GM12878 (cell line): ENCODE data around the gene IBA57. TPM values are rescaled to one million over a fixed set of nuclear protein-coding genes. Genes with fewer than 3 reads are reported as not detected.

ENCODE experiments used
- ATAC-seq: fragments of 200-7000 bp; cut with Tn5 transposase; 3 replicates; pipeline ENCODE4 v1.9.1; 2020; ENCODE audit warnings: mild to moderate bottlenecking, moderate library complexity
- BruUV-seq: library from RNA; stranded (reverse); fragments of 400-500 nt; replicated peaks from 2 replicates; lab custom pipeline; 2021; lab: Mats Ljungman, UMichigan
- CTCF ChIA-PET: fragments of 300-600 bp; sonication (Branson Sonifier 250); formaldehyde crosslinking; extraction: SDS; loops from one replicate; lab custom pipeline; 2021; ENCODE audit warnings: inconsistent platforms; lab: Yijun Ruan, JAX
- POLR2A ChIA-PET: fragments of 350-600 bp; formaldehyde crosslinking; extraction: SDS; loops from one replicate; lab custom pipeline; 2021; ENCODE audit warnings: inconsistent platforms; lab: Charles Lee
- RAD21 ChIA-PET: fragments of 300-600 bp; sonication (Branson Sonifier 250); formaldehyde crosslinking; loops from one replicate; lab custom pipeline; 2023; ENCODE audit warnings: antibody characterized with exemption; ENCODE audit not compliant: unreplicated experiment; lab: Charles Lee
- SMC1A ChIA-PET: fragments of 300-600 bp; sonication (Branson Sonifier 250); formaldehyde crosslinking; loops from one replicate; lab custom pipeline; 2023; ENCODE audit not compliant: unreplicated experiment, uncharacterized antibody; lab: Charles Lee
- DNase-seq: peaks from one replicate; pipeline ENCODE4 v3.0.0-alpha.2; 2011; ENCODE audit warnings: low read depth, low spot score
- FAIRE-seq: peaks from 3 replicates; lab custom pipeline; 2011; peaks lifted over from hg19 to GRCh38; lab: Jason Lieb, UNC
- H2AFZ ChIP-seq: 2 replicates; pipeline ENCODE4 v1.6.0; 2011; ENCODE audit warnings: low read depth, low read length, control low read depth; ENCODE audit not compliant: control insufficient read depth
- H3K27ac ChIP-seq: 2 replicates; pipeline ENCODE4 v1.5.1; 2011; ENCODE audit warnings: control low read depth; ENCODE audit not compliant: control insufficient read depth, insufficient read depth
- H3K27me3 ChIP-seq, 2 experiments: replicated peaks in 1 of 2; 2 replicates each; pipeline versions ENCODE4 v1.6.0 to v1.6.1; 2011; ENCODE audit warnings: low read length in 1 of 2; ENCODE audit not compliant: control insufficient read depth in 2 of 2, insufficient read depth in 2 of 2
- H3K36me3 ChIP-seq, 2 experiments: 2 replicates each; pipeline ENCODE4 v1.5.1; 2011; ENCODE audit warnings: low read length in 1 of 2; ENCODE audit not compliant: control insufficient read depth in 2 of 2, insufficient read depth in 2 of 2
- H3K4me1 ChIP-seq: 2 replicates; pipeline ENCODE4 v1.6.1; 2011; ENCODE audit warnings: mild to moderate bottlenecking, low read length, moderate library complexity, mixed read lengths; ENCODE audit not compliant: control insufficient read depth, insufficient read depth
- H3K4me2 ChIP-seq: 2 replicates; pipeline ENCODE4 v1.6.0; 2011; ENCODE audit warnings: control low read depth; ENCODE audit not compliant: control insufficient read depth, insufficient read depth
- H3K4me3 ChIP-seq: fragments of 200-600 bp; sonication (generic); 2 replicates; pipeline ENCODE4 v1.5.1; 2016
- H3K79me2 ChIP-seq: 2 replicates; pipeline ENCODE4 v1.6.0; 2011; ENCODE audit warnings: low read length; ENCODE audit not compliant: control insufficient read depth, insufficient read depth
- H3K9ac ChIP-seq: 2 replicates; pipeline ENCODE4 v1.8.0; 2011; ENCODE audit warnings: low read length, control low read depth, mixed read lengths; ENCODE audit not compliant: control insufficient read depth, insufficient read depth
- H3K9me3 ChIP-seq: replicated peaks from 3 replicates; pipeline ENCODE4 v1.5.1; 2011; ENCODE audit warnings: mild to moderate bottlenecking, low read length; ENCODE audit not compliant: control insufficient read depth, insufficient read depth
- H4K20me1 ChIP-seq: 2 replicates; pipeline ENCODE4 v1.6.0; 2011; ENCODE audit not compliant: control insufficient read depth, insufficient read depth
- CEBPB ChIP-seq, 2 experiments: fragments of 150-350 bp in 1 of 2; IDR thresholded peaks; 2 replicates each; pipeline ENCODE4 v1.6.1; 2012 to 2014; ENCODE audit warnings: low read depth in 2 of 2, low read length in 2 of 2, borderline replicate concordance in 1 of 2, inconsistent platforms in 1 of 2
- CTCF ChIP-seq, 3 experiments: IDR thresholded peaks in 2 of 3; conservative IDR thresholded peaks in 1 of 3; 2 replicates each; pipeline ENCODE4 v1.5.1; 2011; ENCODE audit warnings: low read depth in 3 of 3, low read length in 3 of 3, mild to moderate bottlenecking in 3 of 3, control low read depth in 2 of 3, moderate library complexity in 2 of 3, inconsistent platforms in 1 of 3, mixed read lengths in 1 of 3; ENCODE audit not compliant: control insufficient read depth in 2 of 3, insufficient read depth in 1 of 3; ENCODE audit errors: extremely low read depth in 1 of 3
- DPF2 ChIP-seq: fragments of 450-650 bp; IDR thresholded peaks from 2 replicates; pipeline ENCODE4 v1.6.1; 2017; ENCODE audit warnings: mild to moderate bottlenecking
- E2F8 ChIP-seq: fragments of 450-650 bp; IDR thresholded peaks from 2 replicates; pipeline ENCODE4 v1.6.1; 2018; ENCODE audit warnings: mild to moderate bottlenecking, low read depth, moderate library complexity; ENCODE audit not compliant: partially characterized antibody
- EGR1 ChIP-seq, 2 experiments: IDR thresholded peaks; 1 replicate in 1 of 2; 2 replicates in 1 of 2; pipeline ENCODE4 v1.6.1; 2011 to 2012; ENCODE audit warnings: low read depth in 2 of 2, low read length in 2 of 2, borderline replicate concordance in 1 of 2, mild to moderate bottlenecking in 1 of 2, moderate library complexity in 1 of 2
- ESRRA ChIP-seq: IDR thresholded peaks from 2 replicates; pipeline ENCODE4 v1.6.1; 2012; ENCODE audit warnings: mild to moderate bottlenecking, low read length, improper control_type of control experiment
- HDGF ChIP-seq: fragments of 450-650 bp; IDR thresholded peaks from 2 replicates; pipeline ENCODE4 v1.6.1; 2016; ENCODE audit warnings: antibody characterized with exemption
- MEF2A ChIP-seq: IDR thresholded peaks from 2 replicates; pipeline ENCODE4 v1.6.1; 2011; ENCODE audit warnings: low read depth, mild to moderate bottlenecking, low read length, moderate library complexity; ENCODE audit not compliant: insufficient read depth
- RELB ChIP-seq: fragments of 450-650 bp; IDR thresholded peaks from 2 replicates; pipeline ENCODE4 v1.6.1; 2017; ENCODE audit warnings: low read depth, mild to moderate bottlenecking, moderate library complexity
- SRF ChIP-seq, 2 experiments: IDR thresholded peaks; 2 replicates each; pipeline ENCODE4 v1.6.1; 2011; ENCODE audit warnings: low read depth in 2 of 2, low read length in 2 of 2, mild to moderate bottlenecking in 1 of 2, moderate library complexity in 1 of 2
- ZNF207 ChIP-seq: fragments of 450-650 bp; IDR thresholded peaks from 2 replicates; pipeline ENCODE4 v1.6.1; 2014; ENCODE audit warnings: antibody characterized with exemption, mild to moderate bottlenecking, borderline replicate concordance
- WGBS: methylation state at CpG from one replicate; pipeline ENCODE4 v1.1.6; 2016; ENCODE audit warnings: low lambda C conversion rate; ENCODE audit not compliant: insufficient replicate concordance, insufficient coverage; ENCODE audit errors: missing lambda C conversion rate; 5-methylcytosine and 5-hydroxymethylcytosine counted together
- in situ Hi-C: fragments of 300-500 bp; cut with MboI; formaldehyde crosslinking; loops from 9 replicates; pipeline ENCODE4 v1.14.3; 2018; ENCODE audit warnings: mixed read lengths
- intact Hi-C: fragments of 100-400 bp; cut with micrococcal nuclease; formaldehyde crosslinking; loops from one replicate; pipeline ENCODE4 v1.14.2; 2022; ENCODE audit not compliant: unreplicated experiment
- polyA plus RNA-seq, 11 experiments: library from polyadenylated mRNA; depleted of rRNA in 4 of 11; unstranded in 6 of 11; stranded (reverse) in 5 of 11; fragments of >200 nt; fragmentation: Nextera tagmentation in 4 of 11; fragmentation: Illumina TruSeq in 1 of 11; extraction: Ambion mirVana in 4 of 11; extraction: Trizol in 1 of 11; gene quantifications; 1 replicate in 1 of 11; 2 replicates in 10 of 11; pipeline versions ENCODE4 v1.2.1 to v1.2.3, GENCODE V29; 2011 to 2016; ENCODE audit warnings: inconsistent platforms in 2 of 11, missing spikeins in 2 of 11, low read depth in 1 of 11
- total RNA-seq, 4 experiments: library from RNA; depleted of rRNA in 3 of 4; stranded (reverse); fragments of >200 nt in 3 of 4; fragmentation: Illumina TruSeq in 1 of 4; extraction: Trizol in 1 of 4; gene quantifications; 2 replicates each; pipeline versions ENCODE4 v1.2.1 to v1.2.3, GENCODE V29; 2013 to 2021

Gene IBA57
- total and polyA plus RNA-seq, 10 of the 15 experiments (the other 5 are each of a cell fraction or from before 2014, with no cell fraction given), result 0.51 to 8.6 (median 3.7) TPM

- Histone ChIP-seq H3K79me2 (no peaks in the 10 kb centered on the region), H3K4me2 (no peak overlapping the region), H3K27ac (no peak overlapping the region), H3K9me3 (peaks cover 7% of the 10 kb centered on the region; the same call in 1 of the 3 replicates), H3K4me1 (no peaks in the 10 kb centered on the region), H3K27me3 (no peaks in the 10 kb centered on the region), H3K4me3 (no peak overlapping the region), H3K36me3 (no peaks in the 10 kb centered on the region), H4K20me1 (no peaks in the 10 kb centered on the region), H2AFZ (no peak overlapping the region), H3K9ac (no peak overlapping the region)
- DNase-seq, result no peak
- no peak for FAIRE-seq
- no peak for TF ChIP-seq CTCF (IDR thresholded peaks at IDR 0.05 in 2 of 3, conservative IDR thresholded peaks at IDR 0.05 in 1 of 3; ENCODE audit: control insufficient read depth in 2 of 3, extremely low read depth in 1 of 3, insufficient read depth in 1 of 3, low read depth in 3 of 3, low read length in 3 of 3)
- TF ChIP-seq HDGF, result no peak
- no peak for TF ChIP-seq SRF (IDR thresholded peaks at IDR 0.05; ENCODE audit: low read depth in 2 of 2, low read length in 2 of 2)
- no peak for TF ChIP-seq DPF2
- no peak for TF ChIP-seq EGR1 (IDR thresholded peaks at IDR 0.05; ENCODE audit: borderline replicate concordance in 1 of 2, low read depth in 2 of 2, low read length in 2 of 2)
- no peak for TF ChIP-seq E2F8
- no peak for TF ChIP-seq ESRRA
- TF ChIP-seq CEBPB (IDR thresholded peaks at IDR 0.05; ENCODE audit: borderline replicate concordance in 1 of 2, low read depth in 2 of 2, low read length in 2 of 2), result no peak
- TF ChIP-seq MEF2A, result no peak
- no peak for TF ChIP-seq ZNF207
- TF ChIP-seq RELB, result no peak
- ChIA-PET SMC1A (no interaction called here), POLR2A (no interaction called here), CTCF (no interaction called here), RAD21 (no interaction called here)
- intact Hi-C loops, result no loop called here
- no peak for ATAC-seq
- no TSS peak for BruUV-seq
- in situ Hi-C loops, result no loop called here
- 25% methylated on average over 4 of the region's 4 CpGs for WGBS
These were observed 32.0 kb downstream of the IBA57 start for GRCh38 chr1:228197555-228198147.
